Tibial artery (tissue), 4 donors: Measurements from ENCODE around the gene CST1.
"Not testable (repeated sequence)": the region's sequence is repeated elsewhere in the genome, so short reads cannot be mapped to it uniquely, and the experiment has no call there.

Experiments
- DNase-seq, 2 donors: peaks; one replicate each; pipeline ENCODE4 v3.0.0-alpha.2; 2019
- H3K27ac ChIP-seq, 2 donors: fragments of 200-600 bp; sonication (generic) in 1 of 2; 1 replicate in 1 of 2; 2 replicates in 1 of 2; pipeline ENCODE4 v1.5.1; 2018 to 2019; ENCODE audit warnings: mild to moderate bottlenecking in 1 of 2
- H3K27me3 ChIP-seq, 2 donors: fragments of 200-600 bp; sonication (generic) in 1 of 2; one replicate each; pipeline versions ENCODE4 v1.5.1 to v1.6.0; 2016 to 2019
- H3K36me3 ChIP-seq, 3 donors: fragments of 200-600 bp; sonication (generic) in 2 of 3; one replicate each; pipeline ENCODE4 v1.5.1; 2016 to 2019; ENCODE audit warnings: mild to moderate bottlenecking in 2 of 3
- H3K4me1 ChIP-seq, 4 donors: fragments of 200-600 bp; sonication (generic) in 2 of 4; 1 replicate in 3 of 4; 2 replicates in 1 of 4; pipeline ENCODE4 v1.5.1; 2016 to 2019
- H3K4me3 ChIP-seq, 2 donors: fragments of 200-600 bp; sonication (generic) in 1 of 2; 1 replicate in 1 of 2; 2 replicates in 1 of 2; pipeline ENCODE4 v1.5.1; 2018 to 2019; ENCODE audit warnings: mild to moderate bottlenecking in 2 of 2
- H3K9me3 ChIP-seq, 3 donors: fragments of 200-600 bp; sonication (generic) in 1 of 3; one replicate each; pipeline ENCODE4 v1.5.1; 2016 to 2019
- intact Hi-C: fragments of 100-400 bp; cut with DNase I; formaldehyde crosslinking; loops from one replicate; pipeline ENCODE4 v1.15.0; 2023; ENCODE audit warnings: low total_unique reads
- TF ChIP-seq, protein P1 (sequence below), 2 experiments: fragments of 200-600 bp in 1 of 2; fragments of 450-650 bp in 1 of 2; IDR thresholded peaks; one replicate each; pipeline ENCODE4 v1.5.1; 2017 to 2019; ENCODE audit warnings: antibody characterized with exemption in 2 of 2, mild to moderate bottlenecking in 1 of 2, moderate library complexity in 1 of 2

Gene CST1

DNA sequence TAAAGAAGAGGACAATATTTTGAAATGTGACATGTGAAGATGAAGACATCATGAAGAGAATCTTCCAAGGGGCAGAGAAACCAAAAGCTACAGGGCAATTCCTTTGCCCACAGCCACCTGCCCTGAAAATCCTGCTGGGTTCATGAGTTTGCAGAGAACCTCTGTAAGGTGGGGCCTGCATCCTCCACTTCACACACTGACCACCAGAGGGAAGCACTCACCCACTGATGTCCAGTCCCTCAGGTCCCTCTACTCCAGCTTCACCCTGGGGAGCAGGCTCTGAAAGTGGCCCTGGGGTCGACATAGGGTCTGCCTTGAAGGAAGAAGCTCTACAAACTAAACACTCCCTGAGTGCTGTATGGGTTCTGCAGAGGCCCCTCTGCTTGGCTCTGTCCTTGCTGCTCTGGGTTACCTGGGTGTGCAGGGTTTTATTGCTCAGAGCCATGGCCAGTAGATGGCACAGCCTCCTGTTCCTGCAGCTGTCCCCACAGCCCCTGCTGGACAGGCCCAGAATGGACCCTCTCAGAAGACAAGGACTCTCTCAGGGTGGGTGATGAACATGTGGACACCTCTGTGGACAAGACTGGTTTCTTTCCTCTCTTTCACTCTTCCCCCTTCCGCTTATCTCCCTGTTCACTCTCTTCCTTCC lies 27.0 kb downstream of the CST1 start:
- H3K27me3 ChIP-seq, intact Hi-C loops, DNase-seq, H3K27ac ChIP-seq, H3K36me3 ChIP-seq, H3K9me3 ChIP-seq, H3K4me1 ChIP-seq, H3K4me3 ChIP-seq: not testable (repeated sequence)
- TF ChIP-seq, protein P1, sequence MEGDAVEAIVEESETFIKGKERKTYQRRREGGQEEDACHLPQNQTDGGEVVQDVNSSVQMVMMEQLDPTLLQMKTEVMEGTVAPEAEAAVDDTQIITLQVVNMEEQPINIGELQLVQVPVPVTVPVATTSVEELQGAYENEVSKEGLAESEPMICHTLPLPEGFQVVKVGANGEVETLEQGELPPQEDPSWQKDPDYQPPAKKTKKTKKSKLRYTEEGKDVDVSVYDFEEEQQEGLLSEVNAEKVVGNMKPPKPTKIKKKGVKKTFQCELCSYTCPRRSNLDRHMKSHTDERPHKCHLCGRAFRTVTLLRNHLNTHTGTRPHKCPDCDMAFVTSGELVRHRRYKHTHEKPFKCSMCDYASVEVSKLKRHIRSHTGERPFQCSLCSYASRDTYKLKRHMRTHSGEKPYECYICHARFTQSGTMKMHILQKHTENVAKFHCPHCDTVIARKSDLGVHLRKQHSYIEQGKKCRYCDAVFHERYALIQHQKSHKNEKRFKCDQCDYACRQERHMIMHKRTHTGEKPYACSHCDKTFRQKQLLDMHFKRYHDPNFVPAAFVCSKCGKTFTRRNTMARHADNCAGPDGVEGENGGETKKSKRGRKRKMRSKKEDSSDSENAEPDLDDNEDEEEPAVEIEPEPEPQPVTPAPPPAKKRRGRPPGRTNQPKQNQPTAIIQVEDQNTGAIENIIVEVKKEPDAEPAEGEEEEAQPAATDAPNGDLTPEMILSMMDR (IDR thresholded peaks at IDR 0.05): peak; percentile 17 to 36

DNA sequence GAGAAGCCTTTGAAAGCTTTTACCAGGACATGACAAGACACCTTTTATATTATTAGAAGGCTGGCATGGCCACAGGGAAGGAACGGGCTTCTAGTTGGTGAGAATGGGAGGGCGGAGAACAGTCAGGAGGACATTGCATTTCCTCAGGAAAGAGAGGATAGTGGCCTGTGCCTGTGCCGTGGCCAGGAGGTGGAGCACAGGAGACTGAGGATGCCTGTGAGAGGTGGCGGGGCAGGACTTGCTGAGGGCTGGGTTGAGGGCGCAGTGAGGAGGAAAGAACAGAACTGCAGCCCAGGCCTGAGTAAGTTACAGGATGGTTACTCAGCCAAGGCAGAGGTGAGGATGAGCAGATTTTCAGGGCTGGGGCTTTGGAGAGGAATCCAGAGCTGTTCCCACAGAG lies 27.9 kb downstream of the CST1 start:
- H3K27me3 ChIP-seq, H3K4me3 ChIP-seq, H3K4me1 ChIP-seq, DNase-seq, H3K27ac ChIP-seq, intact Hi-C loops, H3K9me3 ChIP-seq, H3K36me3 ChIP-seq: not testable (repeated sequence)

DNA sequence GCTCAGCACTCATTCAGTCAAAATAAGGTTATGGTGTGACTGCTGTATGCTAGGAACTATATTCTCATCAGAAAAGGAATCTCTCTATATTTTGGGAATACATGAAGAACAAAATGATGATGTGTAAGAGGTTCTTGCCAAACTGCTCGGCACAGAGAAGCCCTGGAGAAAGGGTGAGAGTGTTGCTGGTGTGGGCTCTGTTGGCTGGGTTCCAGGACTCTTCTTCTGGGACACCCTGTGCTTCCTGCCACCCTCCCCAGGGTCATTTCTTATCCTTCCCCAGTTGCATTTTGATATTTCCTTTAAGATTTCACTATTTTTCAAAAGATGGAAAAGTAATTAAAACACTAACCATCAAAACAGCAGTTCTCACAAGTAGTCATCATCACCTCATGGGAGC lies 28.8 kb downstream of the CST1 start:
- H3K36me3 ChIP-seq: no peaks in the 10 kb centered on the region
- H3K27me3 ChIP-seq: no peaks in the 10 kb centered on the region
- H3K27ac ChIP-seq: no peak overlapping the region
- TF ChIP-seq, protein P1 (IDR thresholded peaks at IDR 0.05): no peak
- H3K4me3 ChIP-seq: no peak overlapping the region
- no peaks in the 10 kb centered on the region for H3K4me1 ChIP-seq
- H3K9me3 ChIP-seq: no peaks in the 10 kb centered on the region
- no peak for DNase-seq
- intact Hi-C loops: no loop called here

DNA sequence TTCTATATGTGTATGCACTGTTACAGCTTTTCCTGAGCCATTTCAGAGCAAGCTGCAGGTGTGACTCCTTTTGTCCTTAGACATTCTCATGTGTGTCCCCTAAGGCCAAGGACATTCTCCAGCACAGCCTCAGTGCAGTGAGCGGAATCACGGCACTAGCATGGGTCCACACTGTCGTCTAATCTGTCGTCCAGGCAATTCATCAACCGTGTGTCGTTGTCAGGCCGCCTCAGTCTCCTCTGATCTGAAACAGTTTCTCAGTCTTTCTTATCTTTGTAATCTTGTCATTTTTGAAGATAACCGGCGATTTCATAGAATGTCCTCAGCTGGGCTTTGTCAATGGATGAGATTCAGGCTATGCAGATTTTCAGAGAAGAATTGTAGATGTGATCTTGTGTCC lies 31.4 kb downstream of the CST1 start:
- H3K36me3 ChIP-seq, H3K27ac ChIP-seq, DNase-seq, intact Hi-C loops, H3K27me3 ChIP-seq, H3K9me3 ChIP-seq, H3K4me3 ChIP-seq, H3K4me1 ChIP-seq: not testable (repeated sequence)

DNA sequence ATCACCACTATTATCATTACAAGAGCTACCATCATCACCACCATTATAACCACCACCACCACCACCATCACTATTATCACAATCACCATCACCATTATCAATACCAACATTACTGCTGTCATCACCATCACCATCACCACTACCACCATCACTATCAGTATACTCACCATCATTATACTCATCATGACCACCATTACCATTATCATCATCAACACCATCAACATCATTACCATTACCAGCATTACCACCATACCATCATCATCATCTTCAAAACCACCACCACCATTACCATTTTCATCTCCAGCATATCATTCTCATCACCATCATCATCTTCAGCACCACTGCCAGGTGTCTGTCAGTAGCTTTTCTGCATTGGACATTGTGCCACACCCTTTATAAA lies 39.0 kb downstream of the CST1 start:
- DNase-seq, H3K4me1 ChIP-seq, H3K27ac ChIP-seq, H3K9me3 ChIP-seq, intact Hi-C loops, H3K36me3 ChIP-seq, H3K4me3 ChIP-seq, H3K27me3 ChIP-seq: not testable (repeated sequence)

DNA sequence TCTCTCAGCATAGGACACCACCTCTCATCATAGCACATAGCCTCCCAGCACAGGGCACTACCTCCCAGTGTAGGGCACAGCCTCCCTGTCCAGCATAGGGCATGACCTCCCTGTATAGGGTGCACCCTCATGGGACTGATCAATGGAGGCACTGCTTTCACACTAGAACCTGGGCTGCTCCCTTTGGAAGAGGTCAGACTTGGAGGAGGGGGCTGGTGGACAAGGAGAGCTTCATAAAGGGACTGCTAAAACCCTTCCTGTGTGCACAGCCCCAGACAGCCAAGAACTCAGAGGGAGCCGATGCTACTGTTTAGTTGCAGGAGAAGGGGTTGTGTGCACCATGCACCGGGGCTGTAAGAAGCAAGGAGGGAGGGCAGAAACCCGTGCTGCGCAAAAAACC lies 40.0 kb downstream of the CST1 start:
- TF ChIP-seq, protein P1 (IDR thresholded peaks at IDR 0.05): no peak
- no peaks in the 10 kb centered on the region for H3K4me1 ChIP-seq

DNA sequence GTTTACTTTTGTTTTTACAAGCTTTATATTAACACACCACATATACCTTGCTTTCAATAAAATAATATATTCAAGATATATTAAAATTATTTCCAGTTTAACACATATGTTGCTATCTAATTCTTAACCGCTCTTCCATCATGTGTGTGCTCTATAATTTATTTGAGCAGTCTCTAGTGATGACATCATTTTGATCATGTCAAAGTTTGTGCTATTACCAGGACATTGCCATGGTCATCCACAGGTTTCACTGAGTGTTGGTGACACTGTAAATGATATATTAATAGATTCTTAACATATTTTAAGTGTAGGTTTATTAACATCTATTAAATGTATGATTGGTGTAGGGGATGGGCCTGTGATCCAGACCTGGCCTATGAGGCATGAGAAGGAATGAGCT lies 44.8 kb downstream of the CST1 start:
- TF ChIP-seq, protein P1 (IDR thresholded peaks at IDR 0.05): no peak
- DNase-seq: no peak
- no peak overlapping the region for H3K27ac ChIP-seq
- no peak overlapping the region for H3K4me3 ChIP-seq
- intact Hi-C loops: no loop called here
- no peaks in the 10 kb centered on the region for H3K36me3 ChIP-seq
- H3K4me1 ChIP-seq: no peaks in the 10 kb centered on the region
- H3K9me3 ChIP-seq: no peaks in the 10 kb centered on the region
- peaks cover 0 to 5% of the 10 kb centered on the region in 2 donors for H3K27me3 ChIP-seq

More for the DNA sequence above, 40.0 kb downstream of the CST1 start:
- no peak overlapping the region for H3K27ac ChIP-seq
- H3K36me3 ChIP-seq: no peaks in the 10 kb centered on the region
- no peaks in the 10 kb centered on the region for H3K27me3 ChIP-seq
- H3K4me3 ChIP-seq: no peak overlapping the region
- intact Hi-C loops: no loop called here
- no peak for DNase-seq
- no peaks in the 10 kb centered on the region for H3K9me3 ChIP-seq
